IPS DF 4.7 (cell line): ENCODE results near the gene C10orf71.

ENCODE experiments used
- DNase-seq: peaks from one replicate; pipeline ENCODE4 v3.0.0-alpha.2; 2013; ENCODE audit warnings: low spot score; ENCODE audit errors: extremely low read depth

C10orf71 gene

GRCh38 chr10:49314806-49315205 lies 15.8 kb downstream of the C10orf71 start:
- DNase-seq: no peak

- no peak for DNase-seq
Measured at GRCh38 chr10:49318028-49318427, 19.1 kb downstream of the C10orf71 start.

- no peak for DNase-seq
Measured at GRCh38 chr10:49318755-49319154, 19.8 kb downstream of the C10orf71 start.

DNA sequence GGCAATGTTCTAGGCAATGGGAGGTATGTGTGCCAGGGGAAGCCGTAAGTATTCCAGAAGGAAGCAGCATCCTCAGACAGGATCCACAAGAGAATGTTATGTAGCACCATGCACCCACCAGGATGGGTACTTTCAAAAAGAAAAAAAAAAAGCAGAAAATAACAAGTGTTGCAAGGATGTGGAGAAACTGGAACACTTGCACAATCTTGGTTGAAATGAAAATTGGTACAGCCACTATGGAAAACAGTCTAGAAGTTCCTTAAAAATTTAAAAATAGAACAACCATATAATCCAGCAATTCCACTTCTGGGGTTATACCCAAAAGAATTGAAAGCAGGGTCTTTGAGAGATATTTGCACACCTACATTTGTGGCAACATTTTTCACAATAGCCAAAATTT lies 20.2 kb downstream of the C10orf71 start:
- no peak for DNase-seq

- no peak for DNase-seq
Measured at GRCh38 chr10:49320191-49320590, 21.2 kb downstream of the C10orf71 start.

DNA sequence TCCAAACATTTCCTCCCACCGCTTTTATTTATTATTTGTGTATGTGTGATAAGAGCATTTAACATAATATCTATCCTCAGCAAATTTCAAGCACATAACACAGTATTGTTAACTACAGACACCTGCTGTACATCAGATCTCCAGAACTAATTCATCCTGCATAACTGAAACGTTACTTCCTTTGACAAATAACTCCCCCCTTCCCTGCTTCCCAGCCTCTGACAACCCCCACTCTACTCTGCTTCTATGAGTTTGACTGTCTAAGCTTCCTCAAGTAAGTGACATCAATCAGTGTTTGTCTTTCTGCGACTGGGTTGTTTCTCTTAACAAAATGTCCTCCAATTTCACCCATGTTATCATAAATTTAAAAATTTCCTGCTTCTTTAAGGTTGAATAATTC lies 22.1 kb downstream of the C10orf71 start:
- DNase-seq: no peak

DNA sequence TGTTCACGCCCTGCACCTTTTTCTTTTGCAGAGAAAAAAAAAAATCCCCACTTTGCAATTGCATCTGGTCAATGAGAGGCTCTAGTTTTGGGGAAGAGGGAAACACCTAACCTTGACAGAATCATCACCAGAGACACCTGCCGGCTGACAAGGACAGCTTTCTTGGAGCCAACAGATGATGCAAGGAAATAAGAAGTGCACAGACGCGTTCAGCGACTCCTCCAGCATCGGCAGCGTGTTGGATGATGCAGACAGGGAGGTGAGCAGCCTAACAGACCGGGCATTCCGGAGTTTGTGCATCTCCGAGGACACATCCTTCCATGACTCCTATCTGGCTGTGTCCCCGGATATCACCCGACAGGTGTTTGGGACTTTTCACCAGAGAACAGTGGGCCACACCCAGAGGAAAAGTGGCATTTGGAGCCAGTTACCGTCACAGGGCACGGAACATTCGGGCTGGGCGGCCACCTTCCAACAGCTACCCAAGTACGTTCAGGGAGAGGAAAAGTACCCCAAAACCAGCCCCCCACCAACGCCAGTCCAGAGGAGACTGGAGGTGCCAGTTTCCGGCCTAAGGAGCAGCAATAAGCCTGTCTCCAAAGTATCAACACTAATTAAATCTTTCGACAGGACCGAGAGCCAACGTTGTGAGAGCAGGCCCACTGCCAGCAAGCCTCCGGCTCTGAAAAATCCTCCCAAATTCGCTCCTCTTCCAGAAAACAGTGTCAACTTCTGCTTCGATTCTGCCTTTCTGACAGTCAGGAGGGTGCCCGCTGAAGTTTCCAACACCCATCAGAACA lies 23.6 kb downstream of the C10orf71 start:
- DNase-seq: no peak

- DNase-seq: no peak
Measured at GRCh38 chr10:49323171-49323895, 24.4 kb downstream of the C10orf71 start.

- no peak for DNase-seq
Measured at GRCh38 chr10:49323896-49324270, 24.9 kb downstream of the C10orf71 start.

- DNase-seq: no peak
Measured at GRCh38 chr10:49324711-49325110, 25.7 kb downstream of the C10orf71 start.

DNA sequence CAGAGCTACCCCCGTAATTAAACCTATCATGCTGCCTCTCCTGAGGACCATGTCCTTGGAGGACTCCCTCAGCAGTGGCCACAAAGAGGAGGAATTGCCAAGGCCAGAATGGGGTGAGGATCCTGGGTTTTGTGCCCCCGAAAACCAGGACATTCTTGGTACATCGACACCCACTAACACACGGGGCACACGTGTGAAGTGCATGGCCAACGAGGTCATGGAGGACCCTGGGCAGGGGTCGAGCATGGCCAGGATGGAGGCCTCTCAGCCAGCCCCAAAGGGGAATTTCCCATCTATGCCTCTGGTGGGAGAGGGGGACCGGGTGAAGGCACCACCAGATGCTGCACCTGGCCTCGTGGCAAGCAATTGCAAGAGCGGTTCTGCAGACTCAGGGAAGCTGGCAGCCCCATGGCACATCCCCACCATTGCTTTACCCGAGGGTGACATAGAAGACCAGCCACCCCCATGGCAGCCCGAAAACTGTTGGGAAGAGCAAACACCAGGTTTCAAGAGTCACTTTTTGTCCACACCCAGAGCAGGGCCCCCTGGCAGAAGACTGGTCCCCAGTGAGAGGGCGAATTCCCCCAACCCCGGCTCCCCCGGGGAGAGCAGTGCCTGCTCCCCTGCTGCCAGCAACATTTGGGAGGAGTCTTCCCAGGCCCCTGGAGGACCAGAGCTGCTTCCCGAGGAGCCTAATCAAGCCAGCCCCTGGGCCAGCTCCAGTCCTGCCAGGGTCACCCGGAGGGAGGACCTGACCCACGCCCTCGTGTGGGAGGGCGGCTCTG lies 26.4 kb downstream of the C10orf71 start:
- no peak for DNase-seq

DNA sequence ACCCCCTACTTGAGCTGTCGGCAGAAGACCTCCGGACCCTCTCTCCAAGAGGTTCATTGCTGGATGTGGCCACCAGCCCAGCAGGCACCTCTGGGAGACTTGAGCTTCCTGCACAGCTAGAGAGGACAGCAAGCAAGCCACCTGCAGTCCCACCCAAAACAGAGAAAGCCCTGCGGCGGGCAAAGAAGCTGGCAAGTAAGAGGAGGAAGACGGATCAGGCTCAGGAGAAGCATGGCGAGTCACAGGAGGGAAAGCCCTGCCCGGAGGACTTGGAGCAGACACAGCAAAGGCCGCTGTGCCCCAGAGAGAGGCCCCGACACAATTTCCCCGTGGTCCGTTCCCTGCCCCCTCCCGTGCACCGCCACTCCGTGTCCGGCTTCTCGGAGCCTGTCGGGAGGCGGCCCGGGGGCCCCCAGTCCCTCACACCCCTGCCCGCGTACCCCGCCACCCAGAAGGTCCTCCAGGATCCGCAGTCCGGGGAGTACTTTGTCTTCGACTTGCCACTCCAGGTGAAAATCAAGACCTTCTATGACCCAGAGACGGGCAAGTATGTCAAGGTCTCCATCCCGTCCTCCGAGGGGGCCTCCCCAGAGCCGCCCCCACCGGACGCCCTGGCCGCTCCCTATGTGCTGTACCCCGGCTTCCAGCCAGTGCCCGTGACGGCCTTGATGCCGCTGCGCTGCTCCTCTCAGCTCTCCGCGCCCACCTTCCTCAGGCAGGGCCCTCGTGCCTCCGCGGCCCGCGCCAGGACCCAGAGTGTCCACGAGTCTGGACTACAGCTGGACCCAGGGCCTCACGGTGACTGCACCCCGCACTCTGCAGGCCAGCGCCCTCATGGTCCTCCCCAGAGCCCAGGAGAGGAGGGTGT lies 27.2 kb downstream of the C10orf71 start:
- DNase-seq: no peak

DNA sequence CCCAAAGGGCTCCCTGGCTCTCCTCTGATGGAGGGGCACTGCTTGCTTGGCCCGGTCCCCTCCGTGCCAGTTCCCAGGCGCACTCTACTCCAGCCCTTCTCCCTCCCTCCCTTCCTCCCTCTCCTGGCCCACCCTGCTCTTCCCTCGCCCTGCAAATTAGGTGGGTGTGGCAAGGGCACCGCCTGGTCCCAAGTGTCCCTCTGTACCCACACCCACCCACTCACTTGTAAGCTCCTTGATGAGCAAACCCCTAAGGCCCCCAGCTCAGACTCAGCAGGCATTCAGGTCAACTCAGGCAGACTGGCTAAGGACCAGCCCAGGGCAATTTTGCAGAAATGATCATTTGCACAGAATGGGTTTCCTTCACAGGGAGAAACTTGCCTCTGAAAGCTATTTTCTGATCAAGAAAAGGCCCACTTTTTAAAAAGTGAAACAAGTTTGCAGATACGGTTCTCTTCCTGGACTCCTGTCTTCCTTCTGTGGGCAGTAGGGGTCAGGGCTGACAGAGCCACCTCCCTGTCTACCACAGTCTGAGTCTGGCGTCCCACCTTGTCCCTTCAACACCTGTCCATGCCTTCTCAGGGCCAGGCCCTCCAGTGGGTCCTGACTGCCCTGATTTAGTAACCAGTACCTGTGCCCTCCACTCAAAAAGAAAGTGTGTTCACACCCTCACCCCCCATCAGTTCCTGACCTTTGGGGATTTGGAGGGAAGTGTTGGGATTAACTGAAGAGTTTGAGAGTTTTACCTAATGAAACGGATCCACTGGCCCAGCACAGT lies 28.3 kb downstream of the C10orf71 start:
- DNase-seq: no peak

- no peak for DNase-seq
Measured at GRCh38 chr10:49328401-49329145, 29.6 kb downstream of the C10orf71 start.

DNA sequence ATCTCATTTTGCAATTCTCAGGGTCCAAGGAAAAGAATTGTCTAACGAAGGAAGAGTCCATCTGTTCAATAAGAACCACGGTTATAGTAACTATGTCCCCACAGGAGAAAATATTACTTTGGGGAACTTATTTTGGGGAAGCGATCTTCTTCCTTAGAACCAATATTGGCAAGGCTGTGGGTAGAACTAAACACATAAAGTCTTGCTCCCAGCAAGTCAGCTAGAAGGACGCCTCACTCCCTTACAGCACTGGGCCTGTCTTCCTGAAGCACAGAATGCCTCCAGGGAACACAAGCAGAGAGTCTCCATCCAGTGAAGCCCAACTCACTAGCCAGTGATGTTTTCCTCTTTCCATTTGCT lies 30.2 kb downstream of the C10orf71 start:
- DNase-seq: no peak

DNA sequence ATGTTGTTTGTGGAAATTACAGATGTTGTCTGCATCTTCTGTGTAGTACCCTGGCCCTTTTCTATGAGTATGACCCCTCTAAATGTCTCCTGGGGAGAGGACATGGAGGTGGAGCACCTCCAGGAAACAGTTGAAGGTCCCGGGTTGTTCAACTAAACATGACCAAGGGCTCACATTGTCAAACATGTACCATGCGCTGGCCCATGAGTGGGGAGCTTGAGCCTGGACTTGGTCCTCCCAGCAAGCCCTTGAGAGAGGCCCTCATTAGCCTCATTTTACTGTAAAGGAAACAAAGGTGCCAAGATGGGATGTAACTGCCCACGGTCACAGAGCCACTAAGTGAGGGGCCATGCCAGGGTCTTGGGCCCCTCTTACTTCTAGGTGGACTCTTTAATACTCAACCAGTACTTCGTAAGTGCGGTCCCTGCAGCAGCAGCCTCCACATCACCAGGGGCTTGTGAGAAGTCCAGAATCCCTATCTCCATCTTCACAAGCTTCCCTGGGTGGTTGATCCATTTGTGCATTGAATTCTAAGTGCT lies 31.2 kb downstream of the C10orf71 start:
- DNase-seq: no peak

DNA sequence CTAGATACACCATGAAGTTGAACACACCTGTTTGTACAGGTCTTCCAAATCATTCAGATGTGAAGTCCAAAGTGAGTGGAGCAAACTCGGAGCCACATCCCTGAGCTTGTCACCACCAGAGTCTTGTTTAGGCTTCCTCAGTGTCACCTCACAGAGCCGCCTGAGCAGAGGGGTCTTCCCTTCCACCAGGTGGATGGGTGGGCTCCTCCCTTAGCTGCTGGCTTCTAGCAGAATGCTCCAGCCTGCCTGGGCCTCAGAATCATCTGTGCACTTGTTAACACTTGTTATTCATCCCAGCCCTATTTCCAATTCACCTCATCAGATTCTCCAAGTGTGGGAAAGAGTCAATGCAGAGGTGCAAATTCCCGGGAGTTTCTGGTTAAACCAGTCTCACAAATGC lies 32.5 kb downstream of the C10orf71 start:
- no peak for DNase-seq

DNA sequence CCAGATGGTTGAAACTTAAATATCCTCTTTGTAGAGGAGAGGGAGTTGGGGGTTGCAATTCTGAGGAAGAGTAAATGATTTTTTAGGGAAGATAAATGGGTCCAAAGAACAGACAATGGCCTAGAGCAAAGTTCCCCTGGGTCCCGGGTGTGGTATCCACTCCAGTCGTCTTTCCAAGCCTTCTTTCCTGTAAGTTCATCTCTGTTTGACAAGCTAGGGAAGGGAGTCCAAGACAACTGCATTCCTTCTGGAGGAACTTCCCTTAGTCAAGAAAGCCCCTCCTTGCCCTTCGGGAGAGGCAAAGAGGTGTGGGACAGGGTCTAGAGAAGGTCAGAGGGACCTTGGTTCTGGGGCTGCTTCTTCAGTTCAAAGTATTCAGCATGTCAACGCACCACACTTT lies 33.4 kb downstream of the C10orf71 start:
- DNase-seq: no peak

- DNase-seq: no peak
Measured at GRCh38 chr10:49332768-49333167, 33.8 kb downstream of the C10orf71 start.

- no peak for DNase-seq
Measured at GRCh38 chr10:49333192-49333591, 34.2 kb downstream of the C10orf71 start.
